ENCODE data around the gene PRR33.
"Not testable (repeated sequence)": the region's sequence is repeated elsewhere in the genome, so short reads cannot be mapped to it uniquely, and the experiment has no call there.

PRR33 gene

GRCh38 chr11:1888811-1889210 lies 2.9 kb downstream of the PRR33 start:
- no peak for DNase-seq

GRCh38 chr11:1888347-1888753 lies 3.3 kb downstream of the PRR33 start:
- DNase-seq = no peak

DNA sequence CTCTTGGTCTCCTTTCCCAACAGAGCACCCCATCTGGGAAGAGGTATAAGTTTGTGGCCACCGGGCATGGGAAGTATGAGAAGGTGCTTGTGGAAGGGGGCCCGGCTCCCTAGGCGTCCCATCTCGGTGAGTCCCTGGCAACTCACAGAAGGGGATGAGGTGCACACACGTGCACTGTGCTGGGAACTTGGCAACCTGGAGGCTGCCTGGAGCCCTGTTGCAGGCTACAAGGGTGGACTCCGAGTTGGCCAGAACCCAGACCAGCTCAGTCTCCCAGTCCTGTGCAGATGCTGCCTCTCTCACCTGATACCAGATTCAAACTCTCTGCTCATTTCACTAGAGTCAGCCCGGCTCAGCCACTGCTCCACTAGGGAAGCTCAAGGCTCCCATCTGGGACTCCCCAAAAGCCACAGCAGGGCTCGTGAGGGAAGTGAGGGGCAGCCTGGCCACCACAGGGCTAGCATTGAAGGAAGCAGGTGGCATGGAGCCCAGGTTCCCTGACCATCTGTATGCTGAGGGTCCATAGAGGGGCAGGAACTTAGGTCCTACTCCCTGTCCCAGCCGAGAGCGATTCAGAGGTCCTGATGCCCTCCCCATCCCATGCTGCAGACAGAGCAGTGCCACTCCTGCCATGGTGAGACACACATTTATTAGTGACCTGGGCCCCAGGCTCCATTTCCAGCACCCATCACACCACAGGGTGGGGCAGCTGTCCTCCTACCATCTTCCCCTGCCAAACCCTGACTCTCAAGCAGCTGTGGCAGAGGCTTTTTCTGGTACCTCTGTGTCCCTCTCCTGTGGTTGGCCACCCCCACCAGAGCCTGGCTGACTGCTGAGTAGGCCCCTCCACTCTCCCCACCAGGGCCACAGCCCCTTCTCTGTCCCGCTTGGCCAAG lies 4.0 kb downstream of the PRR33 start:
- no peak for DNase-seq

DNA sequence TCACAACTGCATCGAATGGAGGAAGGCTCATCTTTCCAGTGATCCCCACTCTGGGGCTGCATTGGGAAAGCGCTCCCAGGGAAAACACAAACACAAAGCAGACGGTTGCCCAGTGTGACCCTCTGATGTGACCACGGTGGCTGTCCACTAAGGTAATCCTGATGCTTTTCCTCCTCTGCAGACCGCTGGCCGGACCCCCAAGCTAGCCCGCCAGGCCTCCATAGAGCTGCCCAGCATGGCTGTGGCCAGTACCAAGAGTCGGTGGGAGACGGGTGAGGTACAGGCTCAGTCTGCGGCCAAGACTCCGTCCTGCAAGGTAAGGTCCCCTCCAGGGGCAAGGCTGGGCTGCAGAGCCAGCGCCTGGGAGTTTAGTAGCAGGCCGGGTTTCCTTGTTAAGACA lies 5.1 kb downstream of the PRR33 start:
- DNase-seq = not testable (repeated sequence)

DNA sequence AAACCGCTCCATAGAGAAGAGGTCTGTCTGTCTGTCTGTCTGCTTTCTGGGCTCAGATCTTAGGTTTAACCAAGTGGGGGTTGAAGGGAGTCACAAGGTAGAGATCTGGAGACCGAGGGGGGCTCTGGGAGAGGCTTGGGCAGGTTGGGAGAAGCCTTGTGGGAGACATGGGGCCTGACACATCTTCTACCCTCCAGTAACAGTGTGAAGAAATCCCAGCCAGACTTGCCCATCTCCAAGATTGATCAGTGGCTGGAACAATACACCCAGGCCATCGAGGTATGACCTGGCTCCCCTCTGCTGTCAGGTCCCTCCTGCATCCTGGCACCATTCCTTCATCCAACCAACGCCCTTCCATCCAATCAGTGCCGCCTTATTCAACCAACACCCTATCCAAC lies 7.4 kb downstream of the PRR33 start:
- DNase-seq = no peak

DNA sequence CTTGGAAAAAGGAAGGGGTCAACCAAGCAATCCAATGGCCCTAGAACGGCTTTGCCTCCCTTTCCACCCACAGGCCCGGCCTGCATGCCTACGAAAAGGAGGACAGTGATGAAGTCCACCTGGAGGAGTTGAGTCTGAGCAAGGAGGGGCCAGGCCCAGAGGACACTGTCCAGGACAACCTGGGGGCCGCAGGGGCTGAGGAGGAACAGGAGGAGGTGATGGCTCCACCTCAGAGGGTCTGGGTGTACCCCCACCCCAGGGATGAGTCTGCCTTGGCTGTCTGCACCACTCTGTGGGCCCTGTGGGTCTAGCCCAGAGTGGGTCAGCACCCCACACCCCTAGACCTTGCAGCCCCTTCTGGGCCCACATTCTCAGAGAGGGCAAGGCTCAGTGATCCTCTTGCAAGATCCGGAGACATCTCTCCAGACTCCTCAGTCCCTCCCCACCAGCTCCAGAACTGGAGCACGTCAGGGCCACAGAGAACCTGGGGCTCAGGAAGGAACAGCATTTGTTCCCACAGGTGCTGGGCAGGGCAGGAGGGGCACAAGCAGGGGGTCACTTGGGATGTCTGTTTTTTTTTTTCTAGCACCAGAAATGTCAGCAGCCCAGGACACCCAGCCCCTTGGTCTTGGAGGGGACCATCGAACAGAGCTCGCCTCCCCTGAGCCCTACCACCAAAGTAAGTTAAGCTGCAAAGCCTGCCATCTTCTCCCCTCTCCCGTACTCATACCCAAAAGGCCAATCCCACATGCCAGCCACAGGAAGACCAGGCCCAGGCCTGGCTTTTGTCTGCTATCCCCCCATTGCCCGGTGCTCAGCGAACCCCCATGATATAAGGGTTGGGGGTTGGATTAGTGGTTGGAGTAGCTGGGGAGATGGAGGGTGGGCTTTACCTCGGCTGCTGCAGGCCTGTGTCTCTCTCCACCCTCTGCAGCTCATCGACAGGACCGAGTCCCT lies 8.1 kb downstream of the PRR33 start:
- no peak for DNase-seq

DNA sequence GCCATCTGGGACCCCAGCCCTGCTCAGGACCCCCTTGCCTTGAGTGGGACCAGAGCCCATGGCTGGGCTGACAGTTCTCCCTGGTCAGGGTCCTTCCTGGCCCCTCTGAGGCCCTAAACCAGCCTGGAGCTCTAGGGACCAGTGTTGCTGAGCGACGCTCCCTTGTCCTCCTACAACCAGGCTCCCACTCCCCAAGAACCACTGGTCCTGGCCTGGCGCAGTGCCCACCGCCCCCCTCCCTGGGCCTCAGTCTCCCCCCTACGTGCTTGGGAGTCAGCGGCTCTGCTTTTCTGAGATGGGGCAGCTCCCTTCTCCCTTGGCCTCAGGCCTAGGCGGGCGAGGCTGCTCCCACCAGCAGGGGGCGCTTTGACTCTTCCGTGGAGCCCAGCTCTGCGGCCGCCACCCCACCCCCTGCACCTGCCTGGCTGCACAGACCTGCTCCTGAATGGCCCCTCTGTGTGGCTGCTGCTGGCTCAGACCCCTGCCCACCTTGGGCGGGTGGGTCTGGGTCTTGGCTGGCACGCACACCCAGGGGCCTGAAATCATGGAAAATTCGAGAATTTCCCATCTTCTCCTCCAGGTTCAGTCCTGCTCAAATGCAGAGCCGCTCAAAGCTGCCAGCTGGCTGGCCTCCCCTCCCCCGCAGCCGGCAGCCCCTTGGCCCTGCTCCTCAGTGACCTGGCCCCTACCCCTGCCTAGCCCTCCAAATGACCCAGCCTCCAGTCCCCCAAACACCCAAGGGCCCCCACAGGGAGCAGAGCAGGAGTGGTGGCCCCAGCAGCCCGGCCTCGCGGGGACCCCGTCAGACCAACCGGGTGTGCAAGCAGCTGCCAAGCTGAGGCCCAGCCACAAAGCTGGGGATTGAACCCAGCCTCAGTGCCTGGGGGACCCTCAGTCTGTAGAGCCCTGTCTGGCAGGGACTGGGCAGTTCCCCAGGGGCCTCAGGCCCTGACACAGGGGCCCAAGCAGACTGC lies 9.1 kb downstream of the PRR33 start:
- peak; percentile 84 for DNase-seq

DNA sequence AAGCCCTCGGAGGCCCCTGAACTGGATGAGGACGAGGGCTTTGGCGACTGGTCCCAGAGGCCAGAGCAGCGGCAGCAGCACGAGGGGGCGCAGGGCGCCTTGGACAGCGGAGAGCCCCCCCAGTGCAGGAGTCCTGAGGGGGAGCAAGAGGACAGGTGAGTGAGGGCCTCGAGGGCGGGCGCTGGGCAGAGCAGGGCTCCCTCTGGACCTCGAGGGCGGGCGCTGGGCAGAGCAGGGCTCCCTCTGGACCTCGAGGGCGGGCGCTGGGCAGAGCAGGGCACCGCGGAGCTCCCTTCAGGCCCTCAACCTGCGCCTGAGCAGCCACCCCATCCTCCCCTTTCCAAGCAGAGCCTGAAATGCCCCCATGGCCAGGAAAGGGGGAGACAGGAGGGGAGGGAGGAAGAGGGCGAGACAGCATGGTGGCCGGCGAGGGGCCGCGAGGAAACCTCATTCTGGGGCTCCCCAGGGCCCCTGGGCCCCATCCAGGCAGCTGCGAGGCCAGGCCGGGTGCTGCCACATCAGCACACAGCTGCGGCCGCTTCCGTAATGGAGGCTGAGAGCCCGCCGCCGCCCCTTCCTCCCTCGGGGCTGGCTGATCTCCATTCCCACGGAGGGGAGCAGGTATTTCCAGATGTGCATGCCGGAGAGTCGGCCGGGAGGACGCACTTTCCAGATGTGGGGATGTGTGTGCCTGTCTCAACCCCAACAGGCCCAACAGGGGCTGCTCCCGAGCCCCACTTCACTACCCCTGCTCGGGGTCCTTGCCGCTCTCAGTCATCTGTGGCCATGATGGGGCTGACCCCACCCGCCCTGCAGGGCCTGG lies 10.0 kb downstream of the PRR33 start:
- DNase-seq = no peak

DNA sequence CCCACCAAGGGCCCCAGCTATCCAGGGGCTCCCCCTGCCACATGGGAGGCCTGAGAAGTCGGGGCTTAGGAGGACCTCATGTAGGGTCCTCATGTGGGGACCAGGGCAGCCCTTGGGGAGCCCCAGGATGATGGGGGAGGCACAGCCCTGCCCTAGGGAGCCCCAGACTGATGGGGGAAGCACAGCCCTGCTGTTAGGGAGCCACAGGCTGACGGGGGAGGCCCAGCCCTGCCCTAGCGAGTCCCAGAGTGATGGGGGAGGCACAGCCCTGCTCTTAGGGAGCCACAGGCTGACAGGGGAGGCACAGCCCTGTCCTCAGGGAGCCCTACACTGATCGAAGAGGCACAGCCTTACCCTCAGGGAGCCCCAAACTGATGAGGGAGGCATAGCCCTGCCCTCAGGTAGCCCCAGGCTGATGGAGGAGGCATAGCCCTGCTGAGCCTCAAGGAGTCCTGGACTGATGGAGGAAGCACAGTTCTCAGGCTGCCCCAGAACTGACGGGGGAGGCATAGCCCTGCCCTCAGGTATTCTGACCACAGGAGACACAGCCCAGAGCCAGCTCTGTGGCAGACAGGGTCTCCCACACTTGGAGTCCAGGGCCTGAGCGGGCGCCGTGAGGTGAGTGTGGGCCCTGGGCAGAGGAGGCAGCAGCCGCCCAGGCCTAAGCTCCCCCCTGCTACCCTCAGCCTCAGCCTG lies 10.8 kb downstream of the PRR33 start:
- no peak for DNase-seq

DNA sequence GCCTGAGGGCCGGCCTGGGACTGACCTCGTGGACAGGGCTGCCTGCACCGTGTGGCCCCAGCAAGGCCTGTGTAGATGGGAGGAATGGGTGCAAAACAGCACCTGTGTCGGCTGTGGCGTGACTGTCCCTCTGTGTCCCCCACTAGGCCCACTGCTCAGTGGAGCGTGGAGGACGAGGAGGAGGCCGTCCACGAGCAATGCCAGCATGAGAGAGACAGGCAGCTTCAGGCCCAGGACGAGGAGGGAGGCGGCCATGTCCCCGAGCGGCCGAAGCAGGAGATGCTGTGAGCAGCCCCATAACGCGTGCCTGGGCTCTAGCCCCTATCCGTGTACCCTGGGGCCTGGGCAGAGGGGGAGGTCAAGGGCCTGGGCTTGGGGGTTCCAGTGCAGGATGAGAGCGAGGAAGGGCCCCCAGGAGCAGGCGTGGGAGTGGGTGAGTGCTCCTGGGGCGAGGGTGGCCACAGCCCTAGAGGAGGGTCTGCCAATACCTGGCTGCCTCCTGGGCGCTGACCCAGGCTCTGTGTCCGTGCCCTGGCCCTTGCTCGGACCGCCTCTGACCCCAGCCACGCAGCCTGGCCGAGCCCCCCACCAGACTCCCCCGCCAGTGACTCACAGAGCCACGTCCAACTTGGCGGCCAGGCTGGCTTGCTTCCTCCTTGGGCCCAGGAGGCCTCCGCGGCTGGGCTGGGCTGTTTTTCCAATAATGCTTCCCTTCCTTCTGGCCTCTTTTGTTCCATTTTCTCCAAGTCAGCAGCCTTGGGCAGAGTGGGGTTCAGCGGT lies 11.6 kb downstream of the PRR33 start:
- no peak for DNase-seq

DNA sequence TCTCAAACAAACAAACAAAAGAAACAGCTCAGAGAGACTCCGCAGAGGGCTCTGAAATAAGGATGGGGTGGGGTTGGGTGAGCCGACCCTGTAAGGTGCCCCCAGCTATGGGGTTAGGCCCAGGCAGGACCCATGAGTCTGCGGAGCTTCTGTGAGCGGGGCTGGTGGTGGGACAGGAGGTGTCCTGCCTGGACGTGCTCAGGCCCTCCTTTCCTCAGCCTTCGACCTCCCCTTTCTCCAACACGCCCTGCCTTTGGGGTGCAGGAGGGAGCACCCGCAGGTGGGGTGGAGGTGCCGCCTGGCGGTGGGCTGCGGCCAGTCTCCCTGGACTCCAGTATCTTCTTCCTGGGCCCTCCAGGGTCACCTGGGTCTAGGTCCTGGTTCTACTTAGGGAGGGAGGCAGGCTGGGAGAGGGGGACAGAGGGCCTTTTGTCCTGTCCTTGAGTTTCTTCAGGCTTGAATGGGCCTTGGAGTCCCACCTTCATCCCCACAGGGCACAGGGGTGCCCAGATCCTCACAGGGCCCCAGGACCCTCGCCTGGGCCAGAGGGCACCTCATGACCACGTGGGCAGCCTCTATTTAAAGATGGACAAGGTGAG lies 12.3 kb downstream of the PRR33 start:
- no peak for DNase-seq

DNA sequence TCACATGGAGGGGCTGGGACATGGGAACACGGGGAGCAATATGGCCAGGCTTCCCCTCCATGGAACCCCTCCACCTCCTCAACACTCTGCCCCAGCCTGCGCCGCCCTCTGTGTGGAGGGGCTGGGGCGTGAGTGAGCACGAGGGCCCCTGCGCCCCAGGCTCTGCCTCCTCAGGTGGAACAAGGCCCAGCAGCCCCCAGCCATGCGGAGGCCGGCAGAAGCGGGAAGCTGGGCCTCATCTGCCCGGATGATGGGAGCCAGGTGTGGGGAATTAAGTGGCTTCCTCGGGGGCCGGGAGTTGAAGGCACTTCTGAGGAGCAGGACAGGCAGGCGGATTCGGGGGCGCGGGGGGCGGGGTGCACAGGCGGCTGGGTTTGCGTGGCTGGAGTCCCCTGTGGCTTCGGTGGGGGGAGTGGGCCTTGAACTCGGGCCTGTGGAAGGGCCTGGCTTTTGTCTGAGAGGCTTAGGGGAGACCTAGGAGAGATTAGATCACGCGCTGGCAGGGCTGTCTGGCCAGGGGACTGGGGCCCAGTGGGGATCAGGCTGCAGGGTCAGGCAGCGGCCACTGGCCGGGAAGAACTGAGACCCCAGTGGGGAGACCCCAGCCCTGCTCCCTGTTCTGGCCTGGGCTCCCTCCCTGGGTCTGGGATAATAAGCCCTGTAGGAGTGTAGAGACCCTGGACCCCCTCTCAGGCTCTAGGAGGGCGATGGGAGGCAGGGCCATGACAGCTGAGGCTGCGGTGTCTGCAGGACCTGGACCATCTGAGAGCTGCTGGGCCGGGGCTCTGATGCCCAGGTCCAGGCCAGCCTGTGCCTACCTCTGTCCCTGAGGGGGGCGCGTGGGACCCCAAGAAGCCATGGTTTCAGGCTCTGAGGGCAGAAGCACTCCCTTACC lies 13.3 kb downstream of the PRR33 start:
- DNase-seq = peak; percentile 12

- DNase-seq = no peak
These were observed 14.2 kb downstream of the PRR33 start for GRCh38 chr11:1877211-1878136.

DNA sequence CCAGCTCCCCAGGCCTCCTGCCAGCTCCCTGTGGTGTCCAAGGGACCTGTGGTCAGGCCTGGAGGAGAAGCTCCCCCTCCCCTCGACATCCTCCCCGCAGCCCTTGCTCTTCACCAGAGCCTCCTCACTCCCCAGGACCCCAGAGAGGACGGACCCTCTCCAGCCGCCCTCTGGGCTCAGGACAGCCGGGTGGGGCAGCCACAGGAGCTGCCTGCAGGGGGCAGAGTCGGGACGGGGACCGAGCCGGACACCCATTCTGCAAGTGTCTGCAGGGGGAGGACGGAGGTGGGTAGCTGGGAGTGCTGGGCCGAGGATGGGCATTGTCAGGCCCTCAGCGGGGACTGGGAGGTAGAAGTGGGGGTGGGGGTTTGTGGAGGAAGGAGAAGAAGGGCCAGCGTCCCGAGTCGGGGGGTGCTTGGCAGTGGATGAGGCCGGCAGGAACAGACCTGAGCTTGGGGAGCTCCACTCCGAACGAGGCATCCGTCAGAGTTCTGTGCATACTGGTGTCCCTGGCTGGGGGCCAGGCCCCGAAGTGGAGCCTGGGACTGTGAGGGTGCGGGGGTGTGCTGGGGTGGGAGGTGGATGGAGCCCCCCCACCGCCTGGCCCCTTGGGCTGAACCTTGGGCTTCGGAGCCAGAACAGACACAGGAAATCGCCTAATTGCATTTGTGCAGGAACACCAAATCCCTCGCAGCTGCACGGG lies 15.2 kb downstream of the PRR33 start:
- peak; percentile 14 for DNase-seq

- peak; percentile 7 for DNase-seq
These were observed 15.8 kb downstream of the PRR33 start for GRCh38 chr11:1875851-1876301.

DNA sequence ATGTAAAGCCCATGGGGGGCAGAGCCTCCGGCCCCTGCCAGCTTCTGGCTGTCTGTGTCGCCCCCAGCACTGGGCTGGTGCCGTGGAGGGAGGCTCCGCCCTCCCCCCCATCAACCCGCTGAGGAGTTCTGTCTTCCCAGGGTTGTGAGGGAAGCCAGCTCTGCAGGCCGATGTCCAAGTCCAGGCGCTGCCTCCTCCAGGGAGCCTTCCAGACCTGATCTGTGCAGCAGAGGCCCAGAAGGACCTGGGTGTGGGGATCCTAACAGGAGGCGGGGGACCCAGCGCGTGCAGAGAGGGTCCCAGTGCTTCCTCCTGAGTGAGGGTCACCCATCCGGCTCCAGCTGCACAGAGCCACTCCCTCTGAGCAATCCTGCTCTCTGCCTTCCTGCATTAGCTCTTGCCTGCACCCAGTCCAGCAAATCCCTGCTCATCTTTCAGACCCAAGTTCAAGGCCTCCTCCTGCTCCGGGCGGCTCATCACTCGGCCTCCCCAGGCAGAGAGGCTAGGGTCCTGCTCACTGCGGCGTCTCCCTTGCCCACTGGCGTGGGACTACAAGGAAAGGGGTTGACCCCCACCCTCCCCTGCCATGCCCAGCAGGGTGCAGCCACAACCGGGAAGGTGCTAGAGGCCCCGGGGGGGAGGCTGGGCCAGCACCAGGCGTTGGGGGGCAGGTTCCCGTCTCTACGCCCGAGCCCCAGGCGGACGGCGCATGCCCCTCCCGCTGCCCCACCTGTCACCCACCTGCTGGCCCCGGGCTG lies 16.4 kb downstream of the PRR33 start:
- DNase-seq = peak; percentile 9

All from activated naive CD4-positive, alpha-beta T cell treated with anti-CD3 and anti-CD28 coated beads, Interleukin-2, amount 50 U/mL, for 16 hours (primary cell).